ENCODE results near the gene STING1.
"Not testable (repeated sequence)": the region's sequence is repeated elsewhere in the genome, so short reads cannot be mapped to it uniquely, and the experiment has no call there.

DNA sequence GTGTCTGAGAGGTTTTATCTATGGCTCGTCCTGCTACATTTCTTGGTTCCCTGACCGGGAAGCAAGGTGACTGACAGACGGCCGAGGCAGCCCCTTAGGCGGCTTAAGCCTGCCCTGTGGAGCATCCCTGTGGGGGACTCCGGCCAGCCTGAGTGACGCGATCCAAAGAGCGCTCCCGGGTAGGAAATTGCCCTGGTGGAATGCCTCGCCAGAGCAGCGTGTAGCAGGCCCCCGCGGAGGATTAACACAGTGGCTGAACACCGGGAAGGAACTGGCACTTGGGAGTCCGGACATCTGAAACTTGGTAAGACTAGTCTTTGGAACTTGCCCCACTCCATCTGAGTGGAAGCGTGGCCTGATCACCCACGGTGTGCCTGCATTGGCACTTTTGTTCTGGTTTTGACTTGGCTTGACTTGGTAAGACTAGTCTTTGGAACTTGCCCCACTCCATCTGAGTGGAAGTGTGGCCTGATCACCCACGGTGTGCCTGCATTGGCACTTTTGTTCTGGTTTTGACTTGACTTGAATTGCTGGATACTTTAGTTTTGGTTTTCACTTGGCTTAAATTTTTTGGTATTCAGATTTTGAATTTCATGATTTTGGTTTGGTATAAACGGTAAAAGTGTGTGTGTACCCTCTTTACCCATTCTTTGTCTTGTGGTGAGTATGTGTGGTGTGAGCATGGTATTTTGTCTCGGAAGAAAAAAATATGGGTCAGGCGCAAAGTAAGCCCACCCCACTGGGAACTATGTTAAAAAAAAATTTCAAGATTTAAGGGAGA lies 43.9 kb upstream of the STING1 start:
- TF ChIP-seq EZH2 (IDR thresholded peaks at IDR 0.05; ENCODE audit: insufficient read depth, poor library complexity, severe bottlenecking); EZH2phosphoT487 (IDR thresholded peaks at IDR 0.05; ENCODE audit: insufficient read depth, low read depth): not testable (repeated sequence)

Measured in GM23248 (cell line).